Activated CD4-positive, alpha-beta memory T cell treated with anti-CD3 and anti-CD28 coated beads for 36 hours (primary cell): ENCODE measurements around the gene ZNF670. TPM values are rescaled to one million over a fixed set of nuclear protein-coding genes. Genes with fewer than 3 reads are reported as not detected.
A peak's percentile ranks its signal among the peaks of the same experiment; 100 is the strongest.
"Not testable (repeated sequence)": the region's sequence is repeated elsewhere in the genome, so short reads cannot be mapped to it uniquely, and the experiment has no call there.

Source experiments
- CTCF ChIA-PET: fragments of 350-600 bp; sonication (Branson Sonifier 250); formaldehyde crosslinking; loops from one replicate; lab custom pipeline; 2021; ENCODE audit warnings: antibody characterized with exemption, inconsistent platforms; lab: Charles Lee
- POLR2A ChIA-PET: fragments of 350-600 bp; sonication (Branson Sonifier 250); formaldehyde crosslinking; loops from one replicate; lab custom pipeline; 2021; ENCODE audit warnings: antibody characterized with exemption; lab: Charles Lee
- DNase-seq: peaks from one replicate; pipeline ENCODE4 v3.0.0-alpha.2; 2020
- H3K27ac Mint-ChIP-seq: one replicate; pipeline ENCODE4 v1.8.0; 2021; ENCODE audit warnings: mixed read lengths
- H3K27me3 Mint-ChIP-seq: one replicate; pipeline ENCODE4 v1.8.0; 2021; ENCODE audit warnings: mixed read lengths
- H3K36me3 Mint-ChIP-seq: one replicate; pipeline ENCODE4 v1.8.0; 2021; ENCODE audit warnings: mixed read lengths
- H3K4me1 Mint-ChIP-seq: one replicate; pipeline ENCODE4 v1.8.0; 2021; ENCODE audit warnings: low read depth, mixed read lengths
- H3K4me3 Mint-ChIP-seq: one replicate; pipeline ENCODE4 v1.8.0; 2021; ENCODE audit warnings: mild to moderate bottlenecking, mixed read lengths
- H3K9me3 Mint-ChIP-seq: one replicate; pipeline ENCODE4 v1.8.0; 2021; ENCODE audit warnings: mixed read lengths
- intact Hi-C: fragments of 100-400 bp; cut with micrococcal nuclease; formaldehyde crosslinking; loops from one replicate; pipeline ENCODE4 v1.15.1; 2023
- total RNA-seq, 2 experiments: library from RNA; stranded (reverse); gene quantifications; one replicate each; pipeline ENCODE4 v1.2.3, GENCODE V29; 2021

The ZNF670 gene
- 1 to 10 TPM; 3.9 to 4.5 TPM for total RNA-seq

DNA sequence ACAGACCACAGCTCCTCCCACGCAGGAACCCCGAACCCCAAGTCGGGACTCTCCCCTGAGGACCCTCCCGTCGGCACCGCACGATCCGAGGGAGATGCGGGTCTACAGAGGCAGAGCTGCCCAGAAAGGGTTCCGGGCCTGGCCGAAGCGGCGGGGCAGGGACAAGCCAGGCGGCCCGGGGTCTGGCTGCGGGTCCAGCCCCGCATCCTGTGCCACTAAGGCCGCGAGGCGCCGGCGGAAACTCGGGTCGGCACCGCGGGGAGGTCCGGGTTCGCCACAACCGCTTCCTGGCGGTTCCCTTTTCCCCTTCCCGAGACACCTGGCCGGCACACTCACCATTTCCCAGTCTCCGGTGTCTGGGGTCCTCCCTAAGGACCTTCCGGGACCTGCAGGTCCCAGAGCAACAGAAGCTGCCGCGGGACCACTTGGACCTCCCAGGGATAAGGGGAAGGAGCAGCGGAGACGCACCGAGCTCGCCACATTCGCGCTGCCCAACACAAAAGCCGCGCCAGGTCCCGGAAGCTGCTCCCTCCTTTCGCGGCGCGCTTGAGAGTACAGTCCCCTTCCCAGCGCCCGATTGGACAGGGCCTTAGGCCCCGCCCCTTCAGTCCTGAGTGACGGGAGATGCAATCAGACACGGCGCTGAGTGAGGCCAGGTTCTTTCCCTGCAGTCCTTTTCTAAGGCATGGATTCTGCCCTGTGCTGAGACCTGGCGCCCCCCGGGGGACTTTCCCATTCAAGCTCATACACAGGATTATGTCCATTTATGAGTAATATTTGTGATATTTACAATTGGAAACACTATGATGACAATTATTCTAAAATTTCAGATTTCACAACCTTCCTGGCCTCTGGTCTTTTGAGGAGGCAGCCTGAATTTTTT is at the start of gene ZNF670:
Gene ZNF670, minus strand, starts transcription at position 554 of the 883 bp plus-strand sequence. Its CDS starts 215 bp downstream, at position 339.
- peak; percentile 96 for DNase-seq
- Mint-ChIP-seq H3K27ac (peak within 1 kb of the TSS; percentile 85), H3K27me3 (peaks cover 3% of the 10 kb centered on the region), H3K4me1 (peaks cover 24% of the 10 kb centered on the region), H3K36me3 (peaks cover 20% of the 10 kb centered on the region), H3K9me3 (peaks cover 12% of the 10 kb centered on the region), H3K4me3 (peak within 1 kb of the TSS; percentile 90)
- CTCF ChIA-PET: interaction anchor here (0.6 kb wide), 1 partner anchor 73 kb away, joined by 4 read pairs; no protein-coding TSS in a partner anchor
- intact Hi-C loops: loop anchor here (1.0 to 2.0 kb wide), 5 partner anchors 26 to 512 kb away; partner anchors contain the start of genes CNST, TFB2M, ZNF496 and ZNF669
- POLR2A ChIA-PET: interaction anchor here (0.6 to 1.3 kb wide), 4 partner anchors 27 to 252 kb away, joined by 3 to 5 read pairs (median 3); no protein-coding TSS in a partner anchor

DNA sequence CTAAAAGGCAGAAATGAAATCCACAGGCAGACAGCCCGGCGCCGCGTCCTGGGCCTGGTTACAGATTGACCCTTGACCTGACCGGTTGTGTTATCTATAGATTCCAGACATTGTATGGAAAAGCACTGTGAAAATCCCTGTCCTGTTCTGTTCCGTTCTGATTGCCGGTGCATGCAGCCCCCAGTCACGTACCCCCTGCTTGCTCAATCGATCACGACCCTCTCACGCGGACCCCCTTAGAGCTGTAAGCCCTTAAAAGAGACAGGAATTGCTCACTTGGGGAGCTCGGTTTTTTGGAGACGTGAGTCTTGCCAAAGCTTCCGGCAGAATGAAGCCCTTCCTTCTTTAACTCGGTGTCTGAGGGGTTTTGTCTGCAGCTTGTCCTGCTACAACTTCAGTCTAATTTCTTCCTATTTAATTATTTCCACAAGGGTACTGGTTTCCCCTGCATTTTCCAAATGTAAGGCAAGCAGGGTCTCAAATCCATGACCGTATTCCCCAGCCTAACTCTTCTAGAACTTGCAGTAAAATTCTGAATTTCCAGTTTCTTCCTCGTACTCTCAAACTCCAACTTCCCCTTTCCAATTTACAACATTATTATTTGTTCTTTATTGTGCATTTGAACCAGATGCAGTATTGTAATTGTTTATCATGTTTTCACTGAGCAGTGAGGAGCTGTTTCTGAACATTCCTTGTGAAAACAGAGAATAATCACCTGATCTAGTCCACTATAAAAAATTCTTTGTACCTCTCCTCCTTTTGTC is 49.1 kb upstream of the ZNF670 start:
- H3K27me3 Mint-ChIP-seq, intact Hi-C loops, CTCF ChIA-PET, H3K27ac Mint-ChIP-seq, DNase-seq, POLR2A ChIA-PET, H3K4me1 Mint-ChIP-seq: not testable (repeated sequence)
- Mint-ChIP-seq H3K36me3 (peaks cover 30% of the 10 kb centered on the region), H3K9me3 (peaks cover 21% of the 10 kb centered on the region), H3K4me3 (peak overlapping the region; percentile 76)

DNA sequence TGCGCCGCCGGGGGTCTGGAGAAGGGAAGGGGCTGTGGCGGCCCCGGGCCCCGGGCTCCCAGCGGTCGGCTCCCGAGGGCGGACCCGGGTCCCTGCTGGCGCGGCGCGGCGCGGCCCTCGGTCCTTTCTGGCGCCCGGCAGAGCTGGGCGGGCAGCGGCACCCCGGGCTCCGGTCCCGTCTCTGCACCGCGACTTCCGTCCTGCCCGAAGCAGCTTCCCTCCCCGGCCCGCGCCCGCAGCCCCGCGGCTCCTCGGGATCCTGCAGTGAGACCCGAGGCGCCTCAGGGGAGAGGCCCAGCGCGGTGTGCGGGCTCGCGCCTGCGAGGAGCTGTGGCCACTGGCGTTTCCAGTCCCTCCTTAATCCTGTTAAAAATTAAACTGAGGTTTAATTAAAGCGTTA is 48.0 kb upstream of the ZNF670 start:
- H3K27me3 Mint-ChIP-seq, H3K27ac Mint-ChIP-seq, intact Hi-C loops, H3K4me1 Mint-ChIP-seq, CTCF ChIA-PET, DNase-seq, H3K4me3 Mint-ChIP-seq, POLR2A ChIA-PET: not testable (repeated sequence)
- Mint-ChIP-seq H3K36me3 (peaks cover 19% of the 10 kb centered on the region), H3K9me3 (peaks cover 11% of the 10 kb centered on the region)

DNA sequence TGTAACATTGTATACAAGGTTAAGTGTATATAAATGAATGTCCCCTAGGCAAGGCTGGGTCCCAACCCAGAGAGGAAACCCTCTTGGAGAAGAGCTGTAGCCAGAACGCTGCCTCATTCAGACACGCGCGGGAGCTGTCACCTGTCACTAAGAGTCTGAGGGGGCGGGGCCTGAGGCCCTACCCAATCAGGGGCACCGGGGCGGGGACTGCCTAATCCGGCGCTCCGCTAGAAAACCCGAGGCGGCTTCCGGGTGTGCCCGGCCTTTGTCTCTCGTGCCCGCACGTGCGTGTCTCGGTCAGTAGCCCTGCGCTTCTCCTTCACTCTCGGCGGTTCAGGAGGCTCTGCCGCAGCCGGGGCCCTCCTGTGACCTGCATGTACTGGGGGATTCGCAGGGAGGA is 47.6 kb upstream of the ZNF670 start:
- H3K27ac Mint-ChIP-seq, CTCF ChIA-PET, H3K4me3 Mint-ChIP-seq, POLR2A ChIA-PET, H3K27me3 Mint-ChIP-seq, DNase-seq, H3K4me1 Mint-ChIP-seq, intact Hi-C loops: not testable (repeated sequence)
- Mint-ChIP-seq H3K9me3 (peaks cover 11% of the 10 kb centered on the region), H3K36me3 (peaks cover 16% of the 10 kb centered on the region)

DNA sequence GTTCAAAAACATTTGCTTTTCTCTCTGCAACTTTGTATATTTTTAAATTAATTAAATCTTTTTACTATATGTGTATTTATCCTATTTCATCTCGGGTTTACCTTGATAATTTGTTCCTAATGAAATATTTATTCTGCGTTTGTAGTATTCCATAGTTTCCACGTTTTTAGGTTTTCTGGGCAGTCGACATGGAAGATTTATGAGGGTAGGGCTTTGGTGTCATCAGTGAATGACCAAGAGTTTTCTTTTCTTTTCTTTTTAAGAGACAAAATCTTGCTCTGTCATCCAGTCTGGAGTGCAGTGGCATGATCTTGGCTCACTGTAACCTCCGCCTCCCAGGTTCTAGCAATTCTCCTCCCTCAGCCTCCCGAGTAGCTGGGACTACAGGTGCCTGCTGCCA is 42.8 kb upstream of the ZNF670 start:
- no peaks in the 10 kb centered on the region for H3K27me3 Mint-ChIP-seq
- DNase-seq: no peak
- H3K27ac Mint-ChIP-seq: no peak overlapping the region
- ChIA-PET POLR2A (no interaction called here), CTCF (no interaction called here)
- no peaks in the 10 kb centered on the region for H3K36me3 Mint-ChIP-seq
- H3K4me3 Mint-ChIP-seq: no peak overlapping the region
- no peaks in the 10 kb centered on the region for H3K9me3 Mint-ChIP-seq
- intact Hi-C loops: no loop called here
- no peaks in the 10 kb centered on the region for H3K4me1 Mint-ChIP-seq

DNA sequence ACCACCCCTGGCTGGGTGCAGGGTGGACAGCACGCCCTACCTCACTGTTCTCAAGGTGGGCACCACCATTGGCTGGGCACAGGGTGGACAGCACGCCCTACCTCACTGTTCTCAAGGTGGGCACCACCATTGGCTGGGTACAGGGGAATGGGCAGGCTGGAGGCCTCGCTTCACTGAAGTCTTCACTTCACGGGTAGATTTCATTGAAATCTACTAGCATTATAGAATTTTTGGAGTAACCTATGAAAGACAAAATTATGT is 41.7 kb upstream of the ZNF670 start:
- POLR2A ChIA-PET, intact Hi-C loops, CTCF ChIA-PET, DNase-seq, H3K27me3 Mint-ChIP-seq, H3K36me3 Mint-ChIP-seq, H3K27ac Mint-ChIP-seq, H3K4me3 Mint-ChIP-seq, H3K4me1 Mint-ChIP-seq, H3K9me3 Mint-ChIP-seq: not testable (repeated sequence)

DNA sequence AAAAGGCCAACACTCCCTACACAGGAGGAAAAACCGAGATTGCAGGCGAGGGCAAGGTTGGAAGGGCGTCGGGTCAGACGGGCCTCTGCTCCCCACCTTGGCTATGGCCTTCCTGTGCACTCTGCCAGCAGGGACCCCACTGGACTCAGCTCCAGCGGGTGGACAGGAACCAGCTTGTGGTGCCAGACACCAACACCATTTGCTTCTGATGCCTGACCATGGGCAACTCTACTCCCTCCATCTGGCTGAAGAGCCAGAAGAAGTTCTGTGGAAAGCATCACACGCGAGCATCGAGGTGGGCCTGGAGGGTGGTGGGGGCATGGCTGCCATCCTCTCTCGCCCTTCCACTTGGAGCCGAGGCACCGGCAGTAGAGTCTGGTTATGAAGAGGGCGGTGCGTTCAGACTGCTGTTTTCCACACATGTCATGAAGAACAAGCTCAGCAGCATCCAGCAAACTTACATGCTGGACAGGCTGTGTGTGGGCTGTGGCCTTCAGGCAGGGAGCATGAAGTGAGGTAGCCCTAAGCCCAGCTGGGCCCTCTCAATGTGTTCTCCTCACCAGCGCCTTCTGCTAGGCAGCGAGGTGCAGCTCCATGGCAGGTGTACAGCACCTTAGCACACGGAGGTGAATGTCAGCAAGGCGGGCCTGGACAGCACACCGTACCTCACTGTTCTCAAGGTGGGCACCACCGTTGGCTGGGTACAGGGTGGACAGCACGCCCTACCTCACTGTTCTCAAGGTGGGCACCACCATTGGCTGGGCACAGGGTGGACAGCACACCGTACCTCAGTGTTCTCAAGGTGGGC is 41.2 kb upstream of the ZNF670 start:
- H3K4me1 Mint-ChIP-seq: no peaks in the 10 kb centered on the region
- ChIA-PET POLR2A (no interaction called here), CTCF (interaction anchor here (0.6 kb wide), 1 partner anchor 397 kb away, joined by 3 read pairs; no protein-coding TSS in a partner anchor)
- no peaks in the 10 kb centered on the region for H3K9me3 Mint-ChIP-seq
- no peaks in the 10 kb centered on the region for H3K36me3 Mint-ChIP-seq
- H3K4me3 Mint-ChIP-seq: no peak overlapping the region
- DNase-seq: no peak
- intact Hi-C loops: no loop called here
- H3K27me3 Mint-ChIP-seq: peaks cover 4% of the 10 kb centered on the region
- H3K27ac Mint-ChIP-seq: no peak overlapping the region

DNA sequence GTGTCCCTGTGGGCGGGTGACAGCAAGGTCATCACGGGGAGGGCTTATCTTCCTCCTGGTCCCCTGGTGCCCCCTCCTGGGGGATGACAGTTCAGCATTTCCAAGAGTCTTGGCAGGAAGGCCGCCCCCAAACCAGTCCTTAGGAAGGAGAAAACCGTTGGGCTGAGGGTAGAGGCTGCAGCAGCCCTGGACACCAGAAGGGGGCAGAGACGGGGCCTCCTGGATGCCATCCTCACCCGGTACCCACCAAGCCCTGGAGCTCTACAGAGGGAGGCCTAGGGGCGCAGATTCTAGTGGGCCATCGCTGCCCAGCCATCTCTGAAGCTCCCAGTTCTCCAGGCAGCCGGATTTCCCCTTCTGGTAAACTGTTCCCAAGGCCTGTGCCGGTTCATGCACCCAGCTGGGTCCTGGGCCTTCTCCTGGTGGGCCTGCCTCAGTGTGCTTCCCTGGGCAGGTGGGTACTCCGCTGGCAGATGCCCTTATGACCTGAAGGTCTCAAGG is 40.4 kb upstream of the ZNF670 start:
- POLR2A ChIA-PET: no interaction called here
- Mint-ChIP-seq H3K9me3 (no peaks in the 10 kb centered on the region), H3K36me3 (no peaks in the 10 kb centered on the region), H3K4me3 (no peak overlapping the region), H3K4me1 (no peaks in the 10 kb centered on the region), H3K27ac (no peak overlapping the region), H3K27me3 (peaks cover 4% of the 10 kb centered on the region)
- peak; percentile 63 for DNase-seq
- CTCF ChIA-PET: interaction anchor here (0.6 kb wide), 1 partner anchor 396 kb away, joined by 3 read pairs; no protein-coding TSS in a partner anchor
- intact Hi-C loops: no loop called here

DNA sequence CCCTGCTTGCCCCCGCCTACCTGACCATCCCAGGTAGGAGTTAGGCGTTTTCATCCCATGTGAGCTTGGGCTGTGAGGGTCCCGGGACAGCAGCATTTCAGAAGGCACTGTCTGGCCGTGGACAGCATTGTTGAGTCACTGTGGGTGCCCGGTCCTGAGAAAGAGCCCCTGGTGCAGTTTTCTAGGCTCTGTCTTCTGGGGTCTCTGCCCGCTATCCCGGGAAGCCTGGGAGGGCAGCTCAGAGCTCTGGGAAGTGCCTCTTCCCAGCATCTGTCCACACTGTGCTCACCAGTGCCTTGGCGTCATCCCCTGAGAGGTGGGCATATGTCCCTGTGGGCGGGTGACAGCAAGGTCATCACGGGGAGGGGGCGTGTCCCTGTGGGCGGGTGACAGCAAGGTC is 36.9 kb upstream of the ZNF670 start:
- H3K9me3 Mint-ChIP-seq: no peaks in the 10 kb centered on the region
- H3K27ac Mint-ChIP-seq: no peak overlapping the region
- peaks cover 4% of the 10 kb centered on the region for H3K4me1 Mint-ChIP-seq
- no peak overlapping the region for H3K4me3 Mint-ChIP-seq
- CTCF ChIA-PET: no interaction called here
- H3K36me3 Mint-ChIP-seq: no peaks in the 10 kb centered on the region
- DNase-seq: no peak
- intact Hi-C loops: no loop called here
- POLR2A ChIA-PET: no interaction called here
- peaks cover 19% of the 10 kb centered on the region for H3K27me3 Mint-ChIP-seq

DNA sequence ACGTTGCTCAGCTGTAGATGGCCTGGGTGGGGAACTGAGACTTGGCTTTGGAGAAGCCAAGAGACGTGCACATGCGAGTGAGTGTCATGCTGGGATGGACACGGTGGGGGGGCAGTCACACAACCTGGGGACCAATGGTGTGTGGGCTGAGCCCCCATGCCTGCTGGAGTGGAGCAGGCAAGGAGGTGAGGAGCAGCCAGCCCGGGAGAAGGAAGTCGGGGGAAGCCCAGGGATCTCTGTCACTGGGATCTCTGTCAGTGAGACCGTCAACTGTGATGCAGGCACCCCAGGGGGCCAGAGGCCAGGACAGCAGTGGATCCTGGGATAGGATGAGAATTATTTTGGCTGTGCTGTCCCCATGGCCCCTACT is 36.5 kb upstream of the ZNF670 start:
- Mint-ChIP-seq H3K9me3 (no peaks in the 10 kb centered on the region), H3K27me3 (peaks cover 19% of the 10 kb centered on the region), H3K36me3 (no peaks in the 10 kb centered on the region), H3K4me1 (peaks cover 5% of the 10 kb centered on the region), H3K27ac (no peak overlapping the region), H3K4me3 (no peak overlapping the region)
- ChIA-PET CTCF (no interaction called here), POLR2A (no interaction called here)
- no peak for DNase-seq
- intact Hi-C loops: no loop called here

DNA sequence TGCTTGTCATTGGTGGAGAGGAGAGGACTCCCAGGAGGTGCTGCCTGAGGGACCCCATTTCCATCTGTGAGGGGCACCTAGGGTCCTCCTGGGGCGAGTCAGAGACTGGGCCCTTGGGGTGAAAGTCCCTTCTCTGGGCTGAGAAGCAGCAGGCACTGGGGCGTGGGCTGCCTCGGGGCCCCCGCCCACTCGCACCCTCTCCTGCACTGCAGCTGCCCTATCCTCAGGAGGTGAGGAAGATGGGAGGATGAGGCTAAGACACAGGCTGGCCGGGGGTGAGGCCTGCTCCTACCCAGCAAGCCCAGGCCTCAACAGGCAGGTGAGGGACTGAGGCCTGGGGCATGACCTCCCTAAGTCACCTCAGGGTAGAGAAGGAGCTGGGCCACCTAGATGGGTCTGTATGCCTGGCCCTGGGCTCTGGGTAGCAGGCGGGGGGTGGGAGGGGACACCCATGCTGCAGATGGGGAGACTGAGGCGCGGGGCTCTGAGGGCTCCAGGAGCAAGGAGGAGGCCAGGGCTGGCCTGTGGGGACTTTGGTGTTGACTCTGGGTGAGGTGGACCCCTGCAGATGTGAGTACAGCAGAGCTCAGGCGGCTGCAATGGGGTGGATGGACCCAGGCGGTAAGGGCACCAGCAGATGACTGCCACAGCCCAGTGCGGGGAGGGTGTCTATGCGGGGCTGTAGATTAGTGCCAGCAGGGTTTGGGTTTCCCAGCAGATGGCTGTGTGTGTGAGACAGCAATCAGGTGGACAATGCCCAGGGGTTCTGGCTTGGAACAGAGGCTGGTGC is 35.9 kb upstream of the ZNF670 start:
- Mint-ChIP-seq H3K27me3 (peaks cover 22% of the 10 kb centered on the region), H3K9me3 (no peaks in the 10 kb centered on the region), H3K4me1 (peaks cover 8% of the 10 kb centered on the region), H3K36me3 (no peaks in the 10 kb centered on the region), H3K4me3 (no peak overlapping the region), H3K27ac (peak overlapping the region; percentile 5)
- ChIA-PET POLR2A (no interaction called here), CTCF (no interaction called here)
- no peak for DNase-seq
- intact Hi-C loops: no loop called here
